K562 (cell line): ENCODE measurements around the gene CALY. TPM values are rescaled to one million over a fixed set of nuclear protein-coding genes. Genes with fewer than 3 reads are reported as not detected.
A peak's percentile ranks its signal among the peaks of the same experiment; 100 is the strongest.

ENCODE experiments used
- CXXC5 ChIP-seq: fragments of 250-450 bp; sonication (Bioruptor Pico); IDR thresholded peaks from 2 replicates; pipeline ENCODE4 v1.8.0; 2022; ENCODE audit warnings: inconsistent platforms, mild to moderate bottlenecking, moderate library complexity
- E2F3 ChIP-seq: fragments of 250-450 bp; sonication (Bioruptor Pico); IDR thresholded peaks from 2 replicates; pipeline ENCODE4 v1.4.0; 2020; ENCODE audit warnings: mild to moderate bottlenecking
- FOXK2 ChIP-seq, 2 experiments: fragments of 450-650 bp; IDR thresholded peaks in 1 of 2; conservative IDR thresholded peaks in 1 of 2; 2 replicates each; pipeline ENCODE4 v1.6.1; 2016; ENCODE audit warnings: low read depth in 2 of 2, mild to moderate bottlenecking in 1 of 2
- FUS ChIP-seq: fragments of 200-400 bp; formaldehyde crosslinking; optimal IDR thresholded peaks from 2 replicates; pipeline ENCODE3; 2017; ENCODE audit warnings: low read depth, low read length
- GABPB1 ChIP-seq: sonication (generic); formaldehyde crosslinking; IDR thresholded peaks from 2 replicates; pipeline ENCODE4 v1.8.0; 2022; ENCODE audit warnings: mild to moderate bottlenecking, missing genetic modification reagents
- GATAD2B ChIP-seq: fragments of 450-650 bp; IDR thresholded peaks from 2 replicates; pipeline ENCODE4 v1.6.1; 2017; ENCODE audit warnings: mild to moderate bottlenecking, borderline replicate concordance
- HDAC1 ChIP-seq, 2 experiments: fragments of 450-650 bp; IDR thresholded peaks; 2 replicates each; pipeline ENCODE4 v1.6.1; 2016 to 2017; ENCODE audit warnings: inconsistent platforms in 1 of 2, mild to moderate bottlenecking in 1 of 2, moderate library complexity in 1 of 2
- MTA1 ChIP-seq: fragments of 450-650 bp; IDR thresholded peaks from 2 replicates; pipeline ENCODE4 v1.6.1; 2017; ENCODE audit warnings: borderline replicate concordance
- NR3C1 ChIP-seq: sonication (generic); formaldehyde crosslinking; IDR thresholded peaks from 2 replicates; pipeline ENCODE4 v1.8.1; 2022; ENCODE audit warnings: missing genetic modification reagents
- PHF20 ChIP-seq: fragments of 450-650 bp; IDR thresholded peaks from 2 replicates; pipeline ENCODE4 v1.6.1; 2018; ENCODE audit not compliant: partially characterized antibody
- POLR2A ChIP-seq: fragments of 450-650 bp; conservative IDR thresholded peaks from 2 replicates; pipeline ENCODE4 v1.6.1; 2016
- RBM14 ChIP-seq: fragments of 200-400 bp; formaldehyde crosslinking; IDR thresholded peaks from 2 replicates; pipeline ENCODE4 v1.6.1; 2018; ENCODE audit warnings: low read depth, mild to moderate bottlenecking, low read length, moderate library complexity, borderline replicate concordance; ENCODE audit not compliant: insufficient read depth
- SUPT5H ChIP-seq: fragments of 450-650 bp; IDR thresholded peaks from 2 replicates; pipeline ENCODE4 v1.6.1; 2016
- TCF7L2 ChIP-seq: fragments of 150-350 bp; IDR thresholded peaks from 2 replicates; pipeline ENCODE4 v1.6.1; 2016; ENCODE audit warnings: low read depth, mild to moderate bottlenecking, low read length, moderate library complexity
- ZBTB7A ChIP-seq: IDR thresholded peaks from 2 replicates; pipeline ENCODE4 v1.6.1; 2011; ENCODE audit warnings: low read depth, mild to moderate bottlenecking, low read length, moderate library complexity, borderline replicate concordance; ENCODE audit not compliant: control insufficient read depth
- ZFP30 ChIP-seq: fragments of 250-450 bp; sonication (Bioruptor Pico); IDR thresholded peaks from 2 replicates; pipeline ENCODE4 v1.8.0; 2022; ENCODE audit warnings: moderate library complexity, mild to moderate bottlenecking, inconsistent platforms, borderline replicate concordance
- ZNF3 ChIP-seq: fragments of 250-450 bp; sonication (Bioruptor Pico); IDR thresholded peaks from 2 replicates; pipeline ENCODE4 v1.5.0; 2021; ENCODE audit warnings: mild to moderate bottlenecking, moderate library complexity
- ZNF780A ChIP-seq: fragments of 250-450 bp; sonication (Bioruptor Pico); IDR thresholded peaks from 2 replicates; pipeline ENCODE4 v1.5.0; 2021; ENCODE audit warnings: mild to moderate bottlenecking
- ZNF830 ChIP-seq: fragments of 250-450 bp; sonication (Bioruptor Pico); IDR thresholded peaks from 2 replicates; pipeline ENCODE4 v1.5.0; 2021; ENCODE audit warnings: mild to moderate bottlenecking
- polyA plus RNA-seq, 8 experiments: library from polyadenylated mRNA; depleted of rRNA in 4 of 8; stranded (reverse) in 5 of 8; unstranded in 3 of 8; fragments of >200 nt; fragmentation: Nextera tagmentation in 2 of 8; fragmentation: Illumina TruSeq in 1 of 8; extraction: Ambion mirVana in 2 of 8; extraction: Trizol in 1 of 8; gene quantifications; 2 replicates each; pipeline versions ENCODE4 v1.2.1 to v1.2.3, GENCODE V29; 2011 to 2014; ENCODE audit warnings: inconsistent platforms in 1 of 8, missing spikeins in 1 of 8
- total RNA-seq, 7 experiments: library from RNA; depleted of rRNA in 6 of 7; stranded (reverse); fragments of >200 nt in 6 of 7; fragmentation: Illumina TruSeq in 2 of 7; extraction: Trizol in 2 of 7; gene quantifications; 2 replicates each; pipeline versions ENCODE4 v1.2.1 to v1.2.3, GENCODE V29; 2011 to 2021; ENCODE audit warnings: low replicate concordance in 1 of 7
- TF ChIP-seq, protein P1 (sequence below), 2 experiments: IDR thresholded peaks; 2 replicates each; pipeline ENCODE4 v1.6.1; 2011; ENCODE audit warnings: borderline replicate concordance in 1 of 2, control low read depth in 1 of 2, low read depth in 1 of 2, low read length in 1 of 2, mild to moderate bottlenecking in 1 of 2, mixed read lengths in 1 of 2, moderate library complexity in 1 of 2; ENCODE audit not compliant: insufficient read depth in 1 of 2, insufficient read length in 1 of 2, poor library complexity in 1 of 2, severe bottlenecking in 1 of 2; ENCODE audit errors: extremely low read depth in 1 of 2
- TF ChIP-seq, protein P2 (sequence below): fragments of 250-450 bp; sonication (Bioruptor Pico); IDR thresholded peaks from 2 replicates; pipeline ENCODE4 v1.4.0; 2020; ENCODE audit warnings: borderline replicate concordance
- TF ChIP-seq, protein P3 (sequence below): fragments of 200-800 bp; sonication (Bioruptor generic); IDR thresholded peaks from 2 replicates; pipeline ENCODE4 v1.6.1; 2017; ENCODE audit warnings: missing genetic modification characterization, missing compliant biosample characterization

The CALY gene
- total and polyA plus RNA-seq, 9 of the 15 experiments (the other 6 are each of a cell fraction or from before 2014, with no cell fraction given), result not detected

DNA sequence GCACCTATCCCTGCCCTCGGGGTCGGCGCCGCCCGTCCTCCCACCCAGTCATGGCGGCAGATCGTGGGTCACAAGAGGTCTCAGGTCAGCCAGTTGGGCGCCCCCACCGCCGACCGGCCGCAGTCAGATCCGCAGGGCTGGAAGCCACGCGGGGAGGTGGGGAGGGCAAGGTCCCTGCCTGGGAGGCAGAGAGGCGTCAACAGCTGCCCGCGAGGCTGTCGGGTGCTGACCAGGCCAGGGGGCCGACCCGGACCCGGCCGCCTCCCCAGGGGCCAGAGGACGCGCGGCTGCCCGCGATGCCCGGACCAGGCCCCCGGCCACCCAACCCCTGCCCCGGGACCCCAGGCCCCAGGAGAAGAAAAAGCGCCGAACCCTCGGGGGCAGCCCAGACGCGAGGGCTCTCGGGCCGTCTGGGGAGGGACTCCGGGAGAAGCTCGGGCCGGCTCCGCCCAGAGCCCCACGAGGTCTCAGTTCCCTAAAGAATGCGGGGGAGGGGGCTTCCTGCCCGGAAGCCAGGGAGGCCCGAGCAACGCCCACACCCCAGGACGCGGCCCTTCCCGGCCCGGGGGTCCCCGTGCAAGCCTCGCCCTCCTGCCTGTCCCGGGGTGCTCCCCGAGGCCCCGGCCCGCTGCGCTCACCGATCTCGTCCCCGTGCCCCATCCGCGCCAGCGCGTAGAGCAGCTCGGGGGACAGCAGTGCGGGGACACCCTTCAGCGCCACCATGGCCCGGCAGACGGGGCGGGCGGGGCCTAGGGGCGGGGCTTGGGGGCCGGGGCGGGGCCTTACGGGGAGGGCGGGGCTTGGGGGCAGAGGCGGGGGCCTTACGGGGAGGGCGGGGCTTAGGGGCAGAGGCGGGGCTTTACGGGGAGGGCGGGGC, 20.8 kb upstream of the CALY start, which contains the start of gene FUOM (continued):
- TF ChIP-seq NR3C1 (CRISPR knock-in tag), result no peak
- TF ChIP-seq ZNF780A, result no peak
- TF ChIP-seq GATAD2B, result no peak
- TF ChIP-seq CXXC5 (CRISPR knock-in tag), result 0 out of 2 replicates have a peak, but pooled peaks have one; percentile 28
- no peak for TF ChIP-seq FOXK2 (conservative IDR thresholded peaks at IDR 0.05 in 1 of 2, IDR thresholded peaks at IDR 0.05 in 1 of 2; ENCODE audit: low read depth in 2 of 2)
- TF ChIP-seq, protein P1, sequence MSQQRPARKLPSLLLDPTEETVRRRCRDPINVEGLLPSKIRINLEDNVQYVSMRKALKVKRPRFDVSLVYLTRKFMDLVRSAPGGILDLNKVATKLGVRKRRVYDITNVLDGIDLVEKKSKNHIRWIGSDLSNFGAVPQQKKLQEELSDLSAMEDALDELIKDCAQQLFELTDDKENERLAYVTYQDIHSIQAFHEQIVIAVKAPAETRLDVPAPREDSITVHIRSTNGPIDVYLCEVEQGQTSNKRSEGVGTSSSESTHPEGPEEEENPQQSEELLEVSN (IDR thresholded peaks at IDR 0.05; ENCODE audit: borderline replicate concordance in 1 of 2, extremely low read depth in 1 of 2, insufficient read depth in 1 of 2, insufficient read length in 1 of 2, low read depth in 1 of 2, low read length in 1 of 2, poor library complexity in 1 of 2, severe bottlenecking in 1 of 2), result peak; percentile 62 to 83
- no peak for TF ChIP-seq FUS
- TF ChIP-seq, protein P2, sequence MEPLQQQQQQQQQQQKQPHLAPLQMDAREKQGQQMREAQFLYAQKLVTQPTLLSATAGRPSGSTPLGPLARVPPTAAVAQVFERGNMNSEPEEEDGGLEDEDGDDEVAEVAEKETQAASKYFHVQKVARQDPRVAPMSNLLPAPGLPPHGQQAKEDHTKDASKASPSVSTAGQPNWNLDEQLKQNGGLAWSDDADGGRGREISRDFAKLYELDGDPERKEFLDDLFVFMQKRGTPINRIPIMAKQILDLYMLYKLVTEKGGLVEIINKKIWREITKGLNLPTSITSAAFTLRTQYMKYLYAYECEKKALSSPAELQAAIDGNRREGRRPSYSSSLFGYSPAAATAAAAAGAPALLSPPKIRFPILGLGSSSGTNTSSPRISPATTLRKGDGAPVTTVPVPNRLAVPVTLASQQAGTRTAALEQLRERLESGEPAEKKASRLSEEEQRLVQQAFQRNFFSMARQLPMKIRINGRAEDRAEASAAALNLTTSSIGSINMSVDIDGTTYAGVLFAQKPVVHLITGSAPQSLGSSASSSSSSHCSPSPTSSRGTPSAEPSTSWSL (CRISPR knock-in tag), result no peak
- peak; percentile 81 for TF ChIP-seq GABPB1
- TF ChIP-seq HDAC1 (IDR thresholded peaks at IDR 0.05), result peak in 1 of 2 experiments; percentile 42; a peak in 1 of 4 replicates
- no peak for TF ChIP-seq MTA1
- TF ChIP-seq RBM14, result no peak
- peak; percentile 68 for TF ChIP-seq SUPT5H
- TF ChIP-seq ZFP30 (CRISPR knock-in tag), result no peak
- peak; percentile 60; the same call in 1 of the 2 replicates for TF ChIP-seq POLR2A
- TF ChIP-seq PHF20, result peak; percentile 41
- TF ChIP-seq ZNF830, result no peak
- TF ChIP-seq TCF7L2, result no peak
- TF ChIP-seq ZBTB7A, result peak; percentile 62; the same call in 1 of the 2 replicates
- no peak for TF ChIP-seq ZNF3 (CRISPR knock-in tag)
- no peak for TF ChIP-seq E2F3 (CRISPR knock-in tag)
- TF ChIP-seq, protein P3, sequence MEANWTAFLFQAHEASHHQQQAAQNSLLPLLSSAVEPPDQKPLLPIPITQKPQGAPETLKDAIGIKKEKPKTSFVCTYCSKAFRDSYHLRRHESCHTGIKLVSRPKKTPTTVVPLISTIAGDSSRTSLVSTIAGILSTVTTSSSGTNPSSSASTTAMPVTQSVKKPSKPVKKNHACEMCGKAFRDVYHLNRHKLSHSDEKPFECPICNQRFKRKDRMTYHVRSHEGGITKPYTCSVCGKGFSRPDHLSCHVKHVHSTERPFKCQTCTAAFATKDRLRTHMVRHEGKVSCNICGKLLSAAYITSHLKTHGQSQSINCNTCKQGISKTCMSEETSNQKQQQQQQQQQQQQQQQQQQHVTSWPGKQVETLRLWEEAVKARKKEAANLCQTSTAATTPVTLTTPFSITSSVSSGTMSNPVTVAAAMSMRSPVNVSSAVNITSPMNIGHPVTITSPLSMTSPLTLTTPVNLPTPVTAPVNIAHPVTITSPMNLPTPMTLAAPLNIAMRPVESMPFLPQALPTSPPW (CRISPR knock-in tag), result peak; percentile 81
